NCI-H524 treated with DMSO at 0.1 percent for 48 hours (cell line): ENCODE measurements around the gene CEP85.

ENCODE experiments used
- DNase-seq: peaks from one replicate; lab custom pipeline; 2025; lab: John Stamatoyannopoulos, UW

CEP85 gene

GRCh38 chr1:26315874-26316850 lies 82.2 kb downstream of the CEP85 start:
- no peak for DNase-seq

- no peak for DNase-seq
These were observed 83.1 kb downstream of the CEP85 start for GRCh38 chr1:26317146-26317545.

- DNase-seq = no peak
These were observed 83.8 kb downstream of the CEP85 start, which contains the start of gene CD52 for GRCh38 chr1:26317612-26318337. TSS of gene CD52 (plus strand) at chr1:26317958. CDS start at chr1:26318018, 60 bp downstream.

- no peak for DNase-seq
These were observed 84.5 kb downstream of the CEP85 start for GRCh38 chr1:26318338-26319064.

- DNase-seq = no peak
These were observed 86.9 kb downstream of the CEP85 start for GRCh38 chr1:26320896-26321295.

- DNase-seq = no peak
These were observed 87.5 kb downstream of the CEP85 start for GRCh38 chr1:26321315-26322041.

- no peak for DNase-seq
These were observed 88.0 kb downstream of the CEP85 start for GRCh38 chr1:26322042-26322331.

GRCh38 chr1:26323382-26323781 lies 89.4 kb downstream of the CEP85 start:
- DNase-seq = no peak

- no peak for DNase-seq
These were observed 90.5 kb downstream of the CEP85 start for GRCh38 chr1:26324550-26324949.

GRCh38 chr1:26327956-26328362 lies 94.0 kb downstream of the CEP85 start:
- DNase-seq = no peak
